HG03135 (cell line): ENCODE results near the gene SPACA7.

ENCODE experiments used
- ATAC-seq: cut with Tn5 transposase; IDR thresholded peaks from one replicate; pipeline ENCODE4 v1.9.1; 2021; ENCODE audit warnings: mild to moderate bottlenecking, moderate library complexity; ENCODE audit not compliant: unreplicated experiment

Gene SPACA7

DNA sequence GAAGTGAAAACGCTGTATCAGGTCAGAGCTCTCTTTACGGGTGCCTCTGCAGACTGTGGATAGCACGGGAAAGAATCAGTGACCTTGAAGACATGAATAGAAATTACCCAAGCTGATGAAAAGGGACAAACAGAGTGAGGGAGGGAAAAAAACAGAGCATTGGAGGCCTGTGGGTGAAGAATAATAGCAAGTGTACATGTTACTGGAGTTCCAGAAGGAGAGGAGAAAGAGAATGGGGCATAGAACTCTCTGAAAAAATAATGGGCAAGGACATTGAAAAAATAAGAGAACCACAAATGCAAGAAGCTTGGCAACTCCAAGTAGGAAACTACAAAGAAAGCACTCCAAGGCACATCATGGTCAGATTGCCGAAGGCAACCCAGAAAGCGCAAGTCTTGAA, 86.3 kb downstream of the SPACA7 start:
- ATAC-seq, result no peak

DNA sequence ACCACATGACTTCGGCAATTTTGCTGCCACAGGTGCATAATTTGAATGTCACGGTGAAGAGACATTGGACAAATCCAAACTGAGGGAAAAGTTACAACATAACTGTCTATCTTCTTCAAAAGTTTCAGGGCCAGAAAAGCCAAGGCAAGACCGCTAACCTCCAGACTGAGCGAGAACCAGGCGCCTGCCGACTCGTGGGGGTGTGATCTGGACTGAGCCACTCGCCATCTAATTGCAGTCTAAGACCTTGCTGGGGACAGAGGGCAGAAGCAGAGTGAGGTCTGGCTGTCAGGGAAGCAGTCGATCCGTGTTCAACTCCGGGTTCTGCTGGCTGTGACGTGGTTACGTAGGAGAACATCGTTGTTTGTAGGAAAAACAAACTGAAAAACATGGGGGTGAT, 88.6 kb downstream of the SPACA7 start:
- ATAC-seq, result no peak

DNA sequence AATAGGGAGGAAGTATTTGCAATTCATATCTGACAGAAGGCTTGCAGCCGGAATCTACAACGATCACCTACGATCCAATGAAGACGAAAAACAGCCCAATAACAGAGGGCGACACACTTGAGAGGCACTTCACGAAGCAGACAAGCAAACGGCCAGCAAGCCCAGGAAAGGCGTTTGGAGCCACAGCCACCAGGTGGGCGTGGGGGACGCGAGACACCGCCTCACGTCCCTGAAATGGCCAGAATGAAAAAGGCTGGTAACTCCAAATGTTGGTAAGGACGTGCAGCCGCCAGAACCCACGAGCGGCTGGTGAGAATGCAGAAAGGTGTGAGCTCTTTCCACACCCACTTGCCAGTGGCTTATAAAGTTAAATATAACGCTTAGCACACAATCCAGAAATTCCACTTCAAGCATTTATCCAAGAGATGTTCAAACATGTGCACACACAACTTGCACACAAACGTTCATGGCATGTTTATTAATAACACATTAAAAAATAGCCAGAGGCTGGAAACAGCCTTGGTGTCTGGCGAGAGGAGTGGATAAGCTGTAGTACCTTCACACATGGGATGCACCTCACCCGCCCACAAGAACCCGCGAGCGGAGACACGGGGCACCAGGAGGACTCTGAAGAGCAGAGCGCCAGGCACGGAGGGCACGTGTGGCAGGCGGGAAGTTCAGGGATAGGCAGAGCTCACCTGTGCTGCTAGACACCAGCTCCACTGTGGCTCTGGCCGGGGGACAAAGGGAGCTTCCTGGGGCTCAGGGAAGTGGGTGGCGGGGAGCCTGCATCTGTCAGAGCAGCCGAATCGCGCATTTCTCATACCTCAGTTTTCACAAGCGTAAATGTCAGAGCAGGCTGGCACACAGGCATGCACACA, 89.3 kb downstream of the SPACA7 start:
- no peak for ATAC-seq

- ATAC-seq, result no peak
These were observed 90.2 kb downstream of the SPACA7 start for GRCh38 chr13:112466132-112467058.

DNA sequence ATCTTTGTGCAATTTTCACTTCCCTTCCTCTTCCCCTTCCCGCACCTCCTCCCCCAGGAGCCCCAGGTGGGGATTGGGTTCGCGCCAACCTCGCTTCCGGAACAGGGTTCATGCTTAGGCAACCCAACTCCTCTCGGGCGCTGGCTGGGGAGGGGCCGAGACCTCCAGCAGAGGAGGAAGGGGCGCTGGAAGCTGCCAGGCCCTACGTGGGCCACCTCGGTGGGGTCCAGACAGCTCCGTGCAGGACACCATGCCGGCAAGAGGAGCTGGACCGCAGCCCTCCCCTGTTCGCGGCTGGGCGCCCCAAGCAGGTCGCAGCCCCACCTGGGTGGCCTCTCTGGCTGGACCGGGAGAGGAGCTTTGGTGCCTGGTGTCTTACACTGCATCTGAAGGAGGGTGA, 91.1 kb downstream of the SPACA7 start:
- no peak for ATAC-seq

- no peak for ATAC-seq
These were observed 91.9 kb downstream of the SPACA7 start for GRCh38 chr13:112468069-112468468.

DNA sequence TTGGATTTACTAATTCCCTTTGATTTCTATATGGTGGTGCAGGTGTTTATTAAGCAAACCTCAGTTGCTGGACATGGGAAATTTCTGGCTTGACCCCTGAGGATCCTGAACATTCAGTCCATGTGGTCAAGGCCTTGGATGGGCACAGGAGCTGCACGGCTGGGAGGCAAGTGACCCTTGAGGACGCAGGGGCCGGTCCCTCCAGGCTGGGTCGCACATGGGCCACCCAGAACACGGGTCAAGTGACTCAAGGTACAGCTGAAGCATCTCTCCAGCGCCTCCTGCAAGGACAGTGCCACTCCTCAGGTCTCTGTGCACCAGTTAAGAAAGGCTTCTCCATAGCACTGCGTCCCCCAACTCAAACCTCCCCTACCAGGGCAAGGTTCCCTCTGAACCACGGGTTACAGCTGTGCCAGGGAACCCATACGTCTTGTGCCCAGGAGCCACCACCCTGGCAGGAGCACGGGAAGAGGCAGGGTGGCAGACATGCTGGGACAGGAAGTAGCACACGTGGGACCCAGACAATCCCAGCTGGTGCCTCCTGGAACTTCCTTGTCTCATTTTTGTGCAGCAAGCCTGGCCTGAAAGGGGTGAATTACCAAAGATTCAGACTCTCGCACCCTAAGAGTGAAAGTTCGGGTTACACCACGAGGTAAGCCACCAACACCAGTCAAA, 93.1 kb downstream of the SPACA7 start:
- ATAC-seq, result no peak

DNA sequence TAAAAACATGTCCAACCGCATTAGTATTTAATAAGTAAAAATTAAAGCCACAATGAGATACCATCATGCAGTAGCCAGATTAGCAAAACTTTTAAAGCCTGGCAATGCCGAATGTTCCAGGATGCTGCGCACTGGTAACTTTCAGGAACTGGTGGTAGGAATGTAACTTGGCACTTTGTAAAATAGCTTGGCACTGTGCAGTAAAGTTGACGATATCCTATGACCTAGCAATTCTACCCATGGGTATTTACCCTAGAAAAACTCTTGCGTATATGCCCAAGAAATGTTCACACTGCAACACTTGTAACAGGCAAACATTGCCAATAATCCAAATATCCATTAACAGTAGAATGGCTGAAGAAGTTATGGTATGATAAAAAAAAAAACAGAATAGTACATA, 97.7 kb downstream of the SPACA7 start:
- no peak for ATAC-seq

DNA sequence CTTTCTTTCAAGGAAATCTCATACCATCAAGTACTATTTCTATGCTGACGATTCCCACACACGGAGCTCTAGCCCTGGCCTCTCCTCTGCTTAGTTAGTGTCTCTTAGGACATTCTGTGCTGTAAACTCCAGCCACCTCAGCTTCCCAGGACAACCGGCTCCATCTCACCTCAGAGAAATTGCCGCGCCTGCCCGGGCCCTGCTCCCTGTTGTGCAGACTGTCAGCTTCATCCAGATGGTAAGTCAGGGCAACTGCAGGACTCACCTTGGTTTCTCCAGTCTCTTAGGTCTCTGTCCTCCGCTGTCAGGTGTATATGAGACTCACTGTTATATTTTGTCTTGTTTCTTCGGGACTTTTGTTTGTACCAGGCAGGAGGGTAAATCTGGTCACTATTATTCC, 98.7 kb downstream of the SPACA7 start:
- no peak for ATAC-seq

DNA sequence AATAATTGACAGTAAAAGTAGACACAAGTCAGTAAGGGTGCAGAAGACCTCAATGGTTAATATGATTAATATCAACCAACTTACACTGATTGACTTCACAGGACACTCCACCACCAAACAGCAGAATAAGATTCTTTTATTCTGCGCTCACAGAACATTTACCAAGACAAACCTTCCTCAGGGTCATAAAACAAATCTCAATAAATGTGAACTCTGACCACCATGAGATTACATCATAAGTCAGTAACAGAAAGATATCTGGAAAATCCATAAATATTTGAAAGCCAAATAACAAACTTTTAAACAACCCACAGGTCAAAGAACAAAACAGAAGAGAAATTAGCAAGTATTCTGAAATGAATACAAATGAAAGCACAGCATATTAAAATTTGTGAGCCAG, 99.7 kb downstream of the SPACA7 start:
- ATAC-seq, result no peak

DNA sequence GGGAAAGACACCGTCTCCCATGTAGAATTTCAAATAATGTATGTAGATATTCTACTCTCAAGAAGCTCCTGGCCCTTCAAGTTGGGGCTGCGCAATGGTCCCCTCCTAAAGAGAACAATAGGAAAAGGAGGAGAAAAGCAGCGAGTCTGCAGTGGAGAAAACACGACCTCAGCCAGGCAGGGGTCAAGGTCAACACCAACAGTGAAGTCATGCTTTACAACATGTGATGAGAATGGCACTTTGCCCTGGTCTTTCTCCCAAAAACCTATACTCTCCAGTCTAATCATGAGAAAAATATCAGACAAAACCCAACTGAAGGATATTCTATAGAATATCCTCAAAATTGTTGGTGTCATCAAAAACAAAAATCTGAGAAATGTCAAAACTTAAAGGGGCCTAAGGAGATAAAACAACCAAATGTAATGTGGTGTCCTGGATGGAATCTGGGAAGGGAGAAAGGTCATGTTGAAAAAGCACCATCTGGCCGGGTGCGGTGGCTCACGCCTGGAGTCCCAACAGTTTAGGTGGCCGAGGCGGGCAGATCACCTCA, 101.0 kb downstream of the SPACA7 start:
- no peak for ATAC-seq

DNA sequence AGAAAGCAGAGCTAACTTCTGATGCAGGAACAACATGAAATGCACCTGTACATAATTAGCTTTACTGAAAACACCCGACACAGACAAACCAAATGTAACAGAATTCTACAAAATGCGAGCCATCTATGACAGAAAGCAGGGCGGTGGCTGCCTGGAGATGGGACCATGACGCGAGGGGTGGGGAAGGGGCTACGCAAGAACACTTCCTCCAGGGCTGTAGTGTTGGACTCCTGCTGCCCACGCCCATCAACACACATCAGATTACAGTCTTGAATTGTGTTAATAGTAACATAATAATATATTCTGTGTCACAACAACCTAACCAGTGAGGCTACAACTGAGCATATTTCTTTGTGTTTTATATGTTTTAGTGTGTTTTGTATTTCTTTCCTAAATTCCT, 103.2 kb downstream of the SPACA7 start:
- ATAC-seq, result no peak

- no peak for ATAC-seq
These were observed 105.3 kb downstream of the SPACA7 start for GRCh38 chr13:112481458-112481857.

- ATAC-seq, result no peak
These were observed 107.1 kb downstream of the SPACA7 start for GRCh38 chr13:112483299-112483698.
